Type B pancreatic cell (in vitro differentiated cells): Measurements from ENCODE around the gene NPHP4. TPM values are rescaled to one million over a fixed set of nuclear protein-coding genes. Genes with fewer than 3 reads are reported as not detected.

ENCODE experiments used
- DNase-seq: peaks from one replicate; pipeline ENCODE4 v3.0.0; 2021; ENCODE audit warnings: mixed read lengths; ENCODE audit not compliant: unreplicated experiment; ENCODE audit errors: extremely low spot score
- H3K27ac Mint-ChIP-seq: 2 replicates; pipeline ENCODE4 v1.8.0; 2021; ENCODE audit warnings: mild to moderate bottlenecking, mixed read lengths
- H3K27me3 Mint-ChIP-seq: 2 replicates; pipeline ENCODE4 v1.8.0; 2021; ENCODE audit warnings: mixed read lengths
- H3K36me3 Mint-ChIP-seq: 2 replicates; pipeline ENCODE4 v1.8.0; 2021; ENCODE audit warnings: mixed read lengths
- H3K4me1 Mint-ChIP-seq: one replicate; pipeline ENCODE4 v1.8.0; 2021; ENCODE audit warnings: mixed read lengths; ENCODE audit not compliant: unreplicated experiment
- H3K4me3 Mint-ChIP-seq: 2 replicates; pipeline ENCODE4 v1.8.0; 2021; ENCODE audit warnings: mild to moderate bottlenecking, mixed read lengths
- H3K9me3 Mint-ChIP-seq: 2 replicates; pipeline ENCODE4 v1.8.0; 2021; ENCODE audit warnings: mixed read lengths
- CTCF ChIP-seq: fragments of 200-600 bp; sonication (generic); conservative IDR thresholded peaks from 2 replicates; pipeline ENCODE4 v1.5.0; 2021; ENCODE audit warnings: antibody characterized with exemption, mild to moderate bottlenecking
- total RNA-seq: library from RNA; stranded (reverse); gene quantifications from 2 replicates; pipeline ENCODE4 v1.2.1, GENCODE V29; 2021; ENCODE audit warnings: low replicate concordance

NPHP4 gene
- total RNA-seq, 1 donor from 2014 or later: 21.7 TPM

DNA sequence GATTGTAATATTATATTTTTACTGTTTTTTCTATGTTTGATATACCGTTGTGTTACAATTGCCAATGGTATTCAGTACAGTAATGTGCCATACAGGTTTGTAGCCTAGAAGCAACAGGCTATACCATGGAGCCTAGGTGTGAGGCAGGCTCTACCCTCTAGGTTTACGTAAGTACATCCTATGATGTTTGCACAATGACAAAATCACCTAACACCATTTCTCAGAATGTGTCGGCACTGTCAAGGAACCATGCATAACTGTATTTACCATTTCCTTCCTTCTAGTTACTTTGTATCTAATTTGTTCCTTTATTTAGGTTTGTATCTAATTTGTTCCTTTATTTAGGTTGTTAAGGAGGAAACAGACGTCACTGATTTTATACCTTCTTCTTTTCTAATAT is 9.9 kb downstream of the NPHP4 start:
- Mint-ChIP-seq H3K9me3 (no peaks in the 10 kb centered on the region), H3K36me3 (peaks cover 12% of the 10 kb centered on the region), H3K27me3 (peaks cover 4% of the 10 kb centered on the region), H3K4me1 (peaks cover 22% of the 10 kb centered on the region), H3K4me3 (no peak overlapping the region), H3K27ac (no peak overlapping the region)
- no peak for DNase-seq
- TF ChIP-seq CTCF: no peak

DNA sequence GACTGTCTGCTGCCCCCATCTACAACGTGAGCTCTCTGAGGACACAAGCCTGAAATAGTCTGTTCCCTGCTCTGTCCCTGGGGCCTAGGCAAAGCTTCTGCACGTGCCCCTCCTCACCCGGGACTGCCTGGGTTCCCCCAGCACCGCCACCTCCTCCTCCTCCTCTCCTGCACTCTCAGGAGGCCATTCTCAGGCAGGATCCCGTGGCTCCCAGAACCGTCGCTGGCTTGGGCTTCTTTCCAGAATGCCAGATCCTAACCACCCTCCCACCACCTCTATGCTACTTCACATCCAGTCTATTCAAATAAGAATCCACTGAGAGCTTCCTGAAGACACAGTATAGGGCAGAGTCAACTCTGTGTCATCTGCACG is 11.2 kb downstream of the NPHP4 start:
- Mint-ChIP-seq H3K27ac (no peak overlapping the region), H3K4me3 (no peak overlapping the region), H3K27me3 (peaks cover 4% of the 10 kb centered on the region), H3K4me1 (peaks cover 22% of the 10 kb centered on the region), H3K9me3 (no peaks in the 10 kb centered on the region), H3K36me3 (peaks cover 15% of the 10 kb centered on the region)
- DNase-seq: no peak
- no peak for TF ChIP-seq CTCF

GRCh38 chr1:5980314-5981008 is 11.8 kb downstream of the NPHP4 start:
- Mint-ChIP-seq H3K27ac (no peak overlapping the region), H3K4me3 (no peak overlapping the region), H3K4me1 (peaks cover 22% of the 10 kb centered on the region), H3K9me3 (no peaks in the 10 kb centered on the region), H3K36me3 (peaks cover 15% of the 10 kb centered on the region), H3K27me3 (peaks cover 4% of the 10 kb centered on the region)
- peak; percentile 50 for TF ChIP-seq CTCF
- no peak for DNase-seq

DNA sequence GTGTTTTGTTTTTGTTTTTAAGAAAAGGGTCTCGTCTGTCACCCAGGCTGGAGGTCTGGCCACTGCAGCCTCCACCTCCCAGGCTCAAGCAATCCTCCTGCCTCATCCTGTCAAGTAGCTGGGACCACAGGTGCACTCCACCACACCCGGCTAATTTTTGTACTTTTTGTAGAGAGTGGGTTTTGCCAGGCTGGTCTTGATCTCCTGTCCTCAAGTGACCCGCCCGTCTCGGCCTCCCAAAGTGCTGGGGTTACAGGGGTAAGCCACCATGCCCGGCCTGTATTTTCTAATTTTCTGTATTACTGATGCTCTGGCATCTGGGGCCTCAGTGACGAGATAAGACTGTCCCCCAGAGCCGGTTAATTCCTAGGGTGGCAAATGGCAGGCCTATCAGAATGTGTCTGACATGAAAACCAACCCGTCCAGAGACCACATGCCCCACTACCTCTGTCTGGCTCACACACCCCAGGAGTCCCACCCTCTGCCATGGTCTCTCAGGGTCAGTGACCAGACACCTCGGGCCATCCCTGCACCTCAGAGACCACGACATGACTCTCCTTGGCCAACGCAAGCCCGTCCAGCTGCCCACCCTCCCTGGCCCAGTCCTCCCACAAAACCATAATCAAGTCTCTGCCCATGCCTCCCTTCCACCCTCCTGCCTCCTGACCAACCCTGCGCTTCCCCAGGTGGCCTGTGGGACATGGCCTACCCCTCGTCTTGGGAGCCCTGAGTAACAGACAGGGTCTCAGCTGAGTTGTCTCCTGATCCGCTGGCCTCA is 12.5 kb downstream of the NPHP4 start:
- Mint-ChIP-seq H3K4me1 (peaks cover 22% of the 10 kb centered on the region), H3K4me3 (no peak overlapping the region), H3K36me3 (peaks cover 15% of the 10 kb centered on the region), H3K9me3 (no peaks in the 10 kb centered on the region), H3K27me3 (peaks cover 7% of the 10 kb centered on the region), H3K27ac (no peak overlapping the region)
- no peak for DNase-seq
- no peak for TF ChIP-seq CTCF

DNA sequence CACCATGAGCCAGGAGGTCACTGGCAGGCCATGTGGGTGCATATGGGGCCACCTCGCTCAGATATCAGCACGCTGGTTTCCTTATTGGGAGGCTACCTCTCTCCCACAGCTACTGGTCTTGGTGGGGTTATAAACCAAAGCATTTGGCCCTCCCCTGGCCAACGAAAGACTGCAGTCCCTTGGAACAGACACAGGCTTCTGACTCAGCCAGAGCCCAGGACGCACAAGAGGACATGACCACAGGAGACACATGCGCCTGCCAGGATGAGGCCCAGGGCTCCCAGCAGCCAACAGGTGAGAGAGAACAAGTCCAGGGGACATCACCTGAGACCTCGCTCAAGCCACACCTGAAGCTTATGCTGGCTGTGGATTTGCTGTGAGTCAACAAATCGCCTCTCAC is 13.8 kb downstream of the NPHP4 start:
- Mint-ChIP-seq H3K27me3 (peaks cover 7% of the 10 kb centered on the region), H3K36me3 (peaks cover 16% of the 10 kb centered on the region), H3K27ac (peak overlapping the region; percentile 31), H3K4me3 (no peak overlapping the region), H3K4me1 (peaks cover 22% of the 10 kb centered on the region), H3K9me3 (no peaks in the 10 kb centered on the region)
- TF ChIP-seq CTCF: no peak
- DNase-seq: no peak
